HG03025 (cell line): Measurements from ENCODE around the gene PLEKHA7.
"Not testable (repeated sequence)": the region's sequence is repeated elsewhere in the genome, so short reads cannot be mapped to it uniquely, and the experiment has no call there.

Experiments
- ATAC-seq: cut with Tn5 transposase; IDR thresholded peaks from one replicate; pipeline ENCODE4 v1.9.1; 2021; ENCODE audit warnings: mild to moderate bottlenecking, moderate library complexity; ENCODE audit not compliant: unreplicated experiment, low FRiP score

The PLEKHA7 gene

DNA sequence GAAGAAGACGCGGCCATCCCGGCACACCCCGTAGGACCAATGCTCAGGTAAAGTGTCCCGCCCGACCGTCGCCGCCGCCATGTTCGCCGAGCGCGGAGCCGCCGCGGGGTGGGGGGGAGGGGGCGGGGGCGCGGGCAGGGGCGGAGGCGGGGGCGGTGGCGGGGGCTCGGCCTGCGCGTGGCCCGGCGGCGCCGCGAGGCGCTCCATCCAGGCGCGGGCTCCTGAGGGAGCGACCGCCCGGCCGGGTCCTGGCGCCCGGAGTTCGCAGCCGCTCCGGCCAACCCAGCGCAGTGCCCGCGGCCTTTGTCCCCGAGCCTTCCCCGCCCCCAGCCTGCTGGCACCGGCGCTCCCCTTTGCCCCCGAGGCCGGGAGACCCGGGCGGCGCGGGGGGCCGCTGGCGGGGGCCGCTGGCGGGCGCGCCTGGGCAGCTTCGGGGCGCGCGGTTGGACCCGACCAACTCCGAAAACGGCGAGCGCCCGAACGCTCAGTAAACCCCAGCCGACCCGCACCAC, at the start of gene PLEKHA7:
PLEKHA7 (minus strand) TSS at position 94 of the 512 bp plus-strand sequence; CDS start at position 81, 13 bp downstream.
- no peak for ATAC-seq

GRCh38 chr11:17063171-17064002, 49.2 kb upstream of the PLEKHA7 start:
- no peak for ATAC-seq

DNA sequence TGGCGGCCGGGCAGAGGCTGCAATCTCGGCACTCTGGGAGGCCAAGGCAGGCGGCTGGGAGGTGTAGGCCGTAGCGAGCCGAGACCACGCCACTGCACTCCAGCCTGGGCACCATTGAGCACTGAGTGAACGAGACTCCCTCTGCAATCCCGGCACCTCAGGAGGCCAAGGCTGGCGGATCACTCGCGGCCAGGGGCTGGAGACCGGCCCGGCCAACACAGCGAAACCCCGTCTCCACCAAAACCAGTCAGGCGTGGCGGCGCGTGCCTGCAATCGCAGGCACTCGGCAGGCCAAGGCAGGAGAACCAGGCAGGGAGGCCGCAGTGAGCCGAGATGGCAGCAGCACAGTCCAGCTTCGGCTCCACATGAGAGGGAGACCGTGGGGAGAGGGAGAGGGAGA, 36.9 kb upstream of the PLEKHA7 start:
- not testable (repeated sequence) for ATAC-seq

DNA sequence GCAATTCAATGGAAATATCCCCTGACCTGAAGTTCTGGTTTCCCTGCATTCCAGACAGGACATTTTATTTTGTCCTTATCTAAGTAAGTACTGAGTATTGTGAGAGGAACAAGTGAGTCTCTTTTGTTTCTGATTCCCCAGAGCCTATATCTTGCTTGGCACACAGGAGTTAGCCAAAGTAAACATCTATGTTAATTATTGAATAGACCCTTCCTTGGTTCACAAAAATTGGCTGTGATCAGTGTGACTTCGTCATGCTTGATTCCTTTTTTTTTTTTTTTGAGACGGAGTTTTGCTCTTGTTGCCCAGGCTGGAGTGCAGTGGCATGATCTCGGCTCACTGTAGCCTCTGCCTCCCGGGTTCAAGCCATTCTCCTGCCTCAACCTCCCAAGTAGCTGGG, 34.3 kb upstream of the PLEKHA7 start:
- ATAC-seq = not testable (repeated sequence)

GRCh38 chr11:17046690-17047089, 32.5 kb upstream of the PLEKHA7 start:
- ATAC-seq = no peak

GRCh38 chr11:17036666-17037658, 22.7 kb upstream of the PLEKHA7 start:
- no peak for ATAC-seq

GRCh38 chr11:17034027-17034426, 19.8 kb upstream of the PLEKHA7 start:
- ATAC-seq = not testable (repeated sequence)

GRCh38 chr11:17026487-17027082, 12.4 kb upstream of the PLEKHA7 start:
- no peak for ATAC-seq

DNA sequence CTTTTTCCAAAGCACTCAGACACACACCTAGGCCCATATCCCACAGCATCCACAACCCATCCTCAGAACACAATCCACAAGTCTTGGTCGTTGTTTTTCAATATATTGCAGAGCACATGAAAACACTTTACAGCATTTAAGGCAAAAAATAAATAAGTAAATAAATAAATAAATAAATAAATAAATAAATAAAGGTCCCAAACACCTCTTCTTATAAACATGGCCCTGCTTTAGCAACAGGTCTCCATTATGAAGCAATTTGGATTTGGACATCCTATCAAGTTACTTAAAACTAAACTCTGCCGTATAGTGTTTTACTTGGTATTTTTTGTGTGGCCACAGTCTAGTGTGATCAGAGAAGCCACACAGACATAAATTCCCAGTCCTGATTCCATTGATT, 10.7 kb upstream of the PLEKHA7 start:
- ATAC-seq = no peak

GRCh38 chr11:17021511-17021910, 7.3 kb upstream of the PLEKHA7 start:
- ATAC-seq = no peak

- ATAC-seq = no peak
Observed at GRCh38 chr11:17020831-17021230, 6.6 kb upstream of the PLEKHA7 start.

GRCh38 chr11:17019232-17019631, 5.0 kb upstream of the PLEKHA7 start:
- ATAC-seq = no peak

- no peak for ATAC-seq
Observed at GRCh38 chr11:17015627-17016126, 1.5 kb upstream of the PLEKHA7 start.

GRCh38 chr11:17014833-17015626, 816 bp upstream of the PLEKHA7 start:
- ATAC-seq = no peak

- no peak for ATAC-seq
Observed at GRCh38 chr11:17013548-17014320, 480 bp downstream of the PLEKHA7 start.

- no peak for ATAC-seq
Observed at GRCh38 chr11:17012712-17013547, 1.3 kb downstream of the PLEKHA7 start.

GRCh38 chr11:17012179-17012578, 2.0 kb downstream of the PLEKHA7 start:
- no peak for ATAC-seq

DNA sequence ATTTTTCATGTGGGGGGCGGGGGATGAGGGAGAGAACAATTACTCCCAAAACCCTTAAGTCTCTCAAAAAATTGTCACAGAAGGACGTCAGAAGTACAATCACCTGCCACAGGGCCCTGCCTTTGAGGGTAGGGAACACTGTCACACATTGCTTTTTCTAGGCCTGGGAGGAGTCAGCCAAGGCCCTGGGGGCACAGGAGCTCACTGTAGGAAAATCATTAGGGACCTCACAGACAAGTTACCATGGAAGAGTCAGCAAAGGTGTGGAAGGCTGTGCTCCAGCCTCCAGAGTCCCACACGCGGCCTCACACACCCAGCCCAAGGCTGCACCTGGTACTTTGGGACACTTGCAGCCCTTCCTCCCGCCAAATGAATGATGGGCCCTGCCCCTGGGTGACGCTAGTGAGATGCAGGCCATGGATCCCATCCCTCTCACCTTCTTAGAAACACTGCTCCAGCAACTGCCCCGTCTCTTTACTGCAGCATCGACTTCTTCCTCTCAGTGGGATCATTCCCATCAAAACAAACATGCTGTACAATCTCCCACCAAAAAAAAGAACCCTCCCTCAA, 3.3 kb downstream of the PLEKHA7 start:
- ATAC-seq = no peak
